NOMO-1 (cell line): ENCODE results near the gene CXCL1.
"Not testable (repeated sequence)": the region's sequence is repeated elsewhere in the genome, so short reads cannot be mapped to it uniquely, and the experiment has no call there.

Source experiments
- DNase-seq, 2 experiments: peaks; one replicate each; lab custom pipeline; 2025; ENCODE audit not compliant: unreplicated experiment in 2 of 2; lab: John Stamatoyannopoulos, UW

CXCL1 gene

DNA sequence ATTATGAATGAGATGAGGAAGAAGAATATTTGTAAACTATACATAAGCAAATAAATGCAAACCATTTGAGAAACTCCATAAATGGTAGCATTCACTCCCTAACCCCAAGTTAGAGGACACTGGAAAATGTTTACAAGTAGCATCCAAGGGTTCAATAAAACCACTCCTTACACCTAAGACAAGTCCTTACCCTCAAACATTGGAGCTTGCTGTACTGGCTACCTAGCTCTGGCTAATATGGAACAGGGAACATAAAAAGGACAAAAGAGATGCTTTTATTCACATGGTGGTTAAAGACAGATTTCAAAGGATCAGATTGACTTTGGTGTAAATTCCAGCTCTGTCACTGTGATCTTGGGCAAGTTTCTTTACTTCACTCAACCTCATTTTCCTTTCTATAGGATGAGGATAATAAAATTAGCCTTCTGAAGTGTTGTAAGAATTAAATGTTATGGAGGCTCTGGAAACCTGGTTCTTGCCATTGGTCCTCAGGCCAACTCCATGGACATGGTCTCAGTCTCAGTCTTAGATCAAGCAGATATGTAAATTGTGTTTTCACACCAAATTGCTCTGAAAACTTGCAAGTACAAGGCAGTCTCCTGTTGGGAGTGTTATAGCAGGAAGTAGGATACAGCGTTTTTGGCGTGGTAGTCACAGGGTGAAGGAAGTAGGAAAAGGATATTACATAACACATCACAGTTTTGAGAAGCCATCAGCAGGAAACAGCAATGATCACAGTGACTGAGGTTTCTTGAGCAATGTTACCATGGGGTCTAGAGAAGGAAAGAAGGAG lies 3.3 kb downstream of the CXCL1 start:
- DNase-seq: peak; percentile 38 to 72

DNA sequence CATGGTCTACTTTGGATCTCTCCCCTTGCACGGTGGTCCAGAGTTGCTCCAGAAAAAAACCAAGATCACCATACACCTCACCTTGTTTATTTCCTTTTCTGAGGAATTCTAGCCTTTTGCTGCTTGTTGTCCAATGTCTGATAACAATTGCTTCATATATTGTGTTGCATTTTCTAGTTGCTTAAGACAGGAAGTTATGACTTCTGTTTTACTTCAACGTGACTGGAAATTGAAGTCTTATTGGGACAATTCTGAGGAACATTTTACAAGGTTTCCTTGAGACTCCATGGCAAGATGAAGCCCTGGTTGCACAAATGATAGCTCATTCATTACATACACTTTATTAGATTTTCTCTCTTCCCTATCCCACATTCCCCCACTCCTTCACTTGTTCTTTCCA lies 5.2 kb downstream of the CXCL1 start:
- DNase-seq: peak in 1 of 2 experiments; percentile 45

DNA sequence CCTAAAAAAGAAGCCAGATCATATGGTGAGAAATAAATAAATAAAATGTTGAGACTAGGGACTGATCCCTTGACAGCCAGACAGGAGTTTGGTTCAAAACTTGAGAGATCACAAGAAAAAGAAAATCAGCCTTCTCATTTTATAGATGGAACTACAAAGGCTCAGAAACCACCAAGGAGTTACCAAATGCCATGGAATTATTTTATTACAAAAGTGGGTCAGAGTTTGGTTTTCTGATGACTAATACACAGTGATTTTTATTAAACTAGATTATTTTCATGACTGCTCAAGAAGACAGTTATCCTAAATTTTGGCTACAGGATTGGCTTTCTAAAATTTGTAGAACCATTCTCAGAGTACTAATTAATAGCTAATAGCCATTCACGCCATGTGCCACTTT lies 6.2 kb downstream of the CXCL1 start:
- DNase-seq: no peak

DNA sequence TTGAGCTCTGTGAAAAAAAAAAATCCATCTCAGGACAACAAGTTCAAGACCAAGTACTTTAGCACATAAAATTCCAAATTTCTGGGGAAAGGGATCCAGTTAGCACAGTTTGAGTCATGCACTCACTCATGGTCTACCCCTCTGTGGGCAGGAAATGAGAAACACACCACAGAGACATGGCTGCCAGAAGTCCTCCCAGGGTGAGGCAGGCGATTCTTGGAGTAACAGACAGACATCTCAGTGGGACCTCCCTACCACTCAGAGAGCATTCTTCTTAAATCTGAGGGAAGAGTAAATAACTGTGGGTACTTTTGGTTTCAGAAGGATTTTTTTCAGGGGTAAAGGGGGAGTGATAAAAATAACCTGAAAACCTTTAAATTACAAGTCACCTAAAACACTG lies 14.1 kb downstream of the CXCL1 start:
- DNase-seq: no peak

DNA sequence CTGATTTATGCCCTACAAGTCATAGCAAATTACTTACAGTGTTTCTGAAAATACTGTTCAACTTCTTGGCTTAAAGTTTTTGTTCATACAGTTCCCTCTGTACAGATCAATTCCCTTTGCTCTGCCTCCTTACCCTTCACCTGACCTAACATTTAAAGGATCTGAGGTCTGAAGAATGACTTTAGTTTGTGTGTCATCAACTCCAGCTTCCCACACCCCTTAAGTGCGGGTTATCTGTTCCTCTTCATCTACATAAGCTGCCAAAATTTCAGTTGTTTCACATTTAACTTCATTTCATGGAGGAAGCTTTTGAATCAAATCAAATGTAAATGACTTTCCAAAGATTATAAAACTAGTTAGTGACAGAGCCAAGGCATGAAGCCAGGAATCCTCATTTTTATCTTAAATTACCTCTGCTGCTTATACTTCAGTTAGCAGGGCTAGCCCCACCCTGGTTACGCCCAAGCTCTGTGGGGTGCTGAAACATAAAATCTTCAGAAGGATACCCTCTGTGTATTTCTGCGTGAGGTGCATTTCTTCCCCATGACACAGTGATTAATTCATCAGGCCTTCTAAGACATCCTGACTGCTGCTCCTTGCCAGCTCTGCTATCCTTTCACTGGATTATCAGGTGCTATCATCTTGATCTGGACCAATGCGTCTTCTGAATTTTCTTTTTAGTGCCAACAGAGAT lies 16.5 kb downstream of the CXCL1 start:
- no peak for DNase-seq

DNA sequence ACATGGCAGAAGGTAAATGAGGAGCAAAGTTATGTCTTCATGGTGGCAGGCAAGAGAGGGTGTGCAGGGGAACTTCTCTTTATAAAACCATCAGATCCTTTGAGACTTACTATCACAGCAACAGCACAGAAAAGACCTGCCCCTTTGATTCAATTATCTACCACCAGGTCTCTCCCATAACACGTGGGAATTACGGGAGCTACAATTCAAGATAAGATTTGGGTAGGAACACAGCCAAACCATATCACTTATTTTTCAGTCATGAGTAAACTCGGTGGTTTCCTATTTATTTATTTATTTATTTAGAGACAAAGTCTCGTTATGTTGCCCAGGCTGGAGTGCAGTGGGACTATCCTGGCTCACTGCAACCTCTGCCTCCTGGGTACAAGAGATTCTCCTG lies 22.1 kb downstream of the CXCL1 start:
- DNase-seq: no peak

DNA sequence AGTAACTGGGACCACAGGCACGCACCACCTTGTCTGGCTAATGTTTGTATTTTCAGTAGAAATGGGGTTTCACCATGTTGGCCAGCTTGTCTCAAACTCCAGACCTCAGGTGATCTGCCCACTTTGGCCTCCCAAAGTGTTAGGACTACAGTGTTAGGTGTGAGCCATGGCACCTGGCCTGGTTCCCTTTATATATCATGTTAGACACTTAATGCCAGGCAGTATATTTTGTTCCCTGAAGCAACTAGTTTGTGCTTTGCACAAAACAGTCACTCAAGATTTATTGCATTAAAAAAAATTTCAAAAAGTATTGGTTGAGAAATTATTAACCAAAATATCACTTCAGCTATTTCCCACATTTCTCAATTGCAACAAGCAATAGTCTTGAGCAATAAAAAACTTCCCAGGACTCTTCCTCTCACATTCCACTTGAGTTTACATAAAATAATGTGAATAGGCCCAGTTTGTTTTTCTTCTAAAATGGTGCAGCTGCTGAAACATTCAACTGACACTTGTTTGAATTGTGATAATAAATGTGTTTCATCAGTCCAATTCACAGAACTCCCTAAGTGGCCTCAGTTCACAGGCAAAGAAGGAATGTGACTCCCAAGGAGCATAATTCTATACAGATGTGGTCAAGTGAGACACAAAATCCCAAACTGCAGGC lies 22.7 kb downstream of the CXCL1 start:
- no peak for DNase-seq

DNA sequence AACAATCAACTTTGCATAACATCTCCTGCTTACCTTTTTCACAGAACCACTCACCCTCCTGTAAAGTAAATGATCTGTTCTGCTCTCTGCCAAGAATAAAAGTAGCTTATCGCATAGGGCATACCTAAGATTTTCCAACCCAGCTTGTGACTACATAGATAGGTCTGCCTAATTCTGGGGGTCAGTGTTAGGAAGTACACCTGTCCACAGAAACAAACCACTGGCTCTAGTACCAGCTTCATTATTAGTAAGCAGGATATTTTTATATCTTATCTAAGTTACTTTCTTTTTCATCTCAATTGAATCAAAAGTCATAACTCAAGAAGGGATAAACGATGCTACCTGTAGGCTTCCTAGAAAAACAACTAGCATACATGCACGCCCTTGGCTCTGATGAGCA lies 23.8 kb downstream of the CXCL1 start:
- DNase-seq: no peak

DNA sequence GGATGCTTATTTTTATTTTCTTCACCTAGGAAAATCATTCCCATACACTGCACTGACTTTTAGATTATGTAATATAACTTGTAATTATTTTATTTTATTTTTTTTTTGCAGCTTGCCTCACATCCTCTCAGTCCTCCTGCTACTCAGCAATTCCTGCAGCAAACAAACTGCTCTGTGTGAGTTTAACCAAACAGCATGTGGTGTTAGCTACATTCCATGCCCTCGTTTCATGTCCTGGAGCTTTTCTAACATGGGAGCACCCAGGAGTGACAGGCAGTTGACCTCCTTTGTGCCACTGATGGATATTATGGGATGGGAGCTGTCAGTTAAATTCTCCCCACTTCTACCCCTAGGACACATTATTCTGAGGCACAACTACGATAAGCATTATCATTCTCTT lies 24.8 kb downstream of the CXCL1 start:
- no peak for DNase-seq

DNA sequence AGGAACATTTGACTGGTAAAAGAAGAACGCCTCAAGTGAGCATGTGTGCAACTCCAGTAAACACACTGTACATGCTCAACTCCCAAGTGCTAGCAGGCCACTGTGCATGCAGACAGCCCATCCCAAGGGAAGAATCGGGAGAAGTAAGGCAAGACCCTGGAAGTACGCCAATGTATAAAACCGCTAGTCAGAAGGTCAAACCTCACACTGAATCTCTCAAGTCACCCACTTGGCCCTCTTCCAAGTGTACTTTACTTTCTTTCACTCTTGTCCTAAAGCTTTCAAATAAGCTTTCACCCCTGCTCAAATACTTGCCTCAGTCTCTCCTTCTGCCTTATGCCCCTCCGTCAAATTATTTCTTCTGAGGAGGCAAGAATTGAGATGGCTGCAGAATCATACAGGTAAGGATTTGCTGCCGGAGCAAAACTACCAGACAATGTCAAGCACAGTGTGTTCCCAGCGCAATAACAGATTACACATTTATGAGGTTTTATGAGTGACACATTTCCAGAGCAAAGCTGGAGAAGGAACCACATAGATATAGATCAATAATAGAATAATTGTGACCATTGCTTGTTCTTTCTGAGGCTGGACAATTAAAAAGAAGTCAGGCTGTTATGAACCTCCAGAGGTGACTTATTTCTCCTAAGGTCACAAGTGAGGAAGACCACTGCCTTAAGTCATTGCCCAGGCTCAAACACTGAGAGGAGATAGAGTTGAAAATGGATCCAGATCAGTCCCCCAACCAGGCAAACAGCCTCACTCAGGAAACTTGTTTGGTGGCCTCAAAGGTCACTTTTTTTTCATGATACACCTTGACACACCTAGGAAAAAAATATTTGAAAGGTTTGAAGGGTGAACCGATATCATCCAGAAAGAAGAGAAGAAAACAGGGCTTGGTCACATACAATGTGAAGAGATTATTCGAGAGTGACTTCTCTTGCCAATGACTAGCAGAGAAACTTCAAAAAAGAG lies 26.3 kb downstream of the CXCL1 start:
- DNase-seq: no peak

DNA sequence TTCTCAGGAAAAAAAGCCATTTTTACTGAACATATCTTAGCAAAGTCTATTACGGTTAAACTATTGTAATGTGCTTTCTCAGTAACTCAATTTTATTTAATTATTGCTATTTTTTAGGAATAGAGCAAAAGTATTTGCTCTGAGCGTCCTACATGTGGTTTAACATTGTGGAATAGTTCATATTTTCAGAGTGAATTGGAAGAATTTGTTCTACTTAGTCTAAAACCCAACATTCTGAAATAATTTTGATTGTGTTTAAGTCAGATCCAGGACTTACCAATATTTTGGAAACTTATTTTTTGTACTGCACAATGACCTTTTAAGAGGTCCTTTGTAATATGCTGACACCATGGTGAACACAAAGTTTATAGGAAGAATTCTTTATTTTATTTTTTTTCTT lies 27.2 kb downstream of the CXCL1 start:
- DNase-seq: no peak

DNA sequence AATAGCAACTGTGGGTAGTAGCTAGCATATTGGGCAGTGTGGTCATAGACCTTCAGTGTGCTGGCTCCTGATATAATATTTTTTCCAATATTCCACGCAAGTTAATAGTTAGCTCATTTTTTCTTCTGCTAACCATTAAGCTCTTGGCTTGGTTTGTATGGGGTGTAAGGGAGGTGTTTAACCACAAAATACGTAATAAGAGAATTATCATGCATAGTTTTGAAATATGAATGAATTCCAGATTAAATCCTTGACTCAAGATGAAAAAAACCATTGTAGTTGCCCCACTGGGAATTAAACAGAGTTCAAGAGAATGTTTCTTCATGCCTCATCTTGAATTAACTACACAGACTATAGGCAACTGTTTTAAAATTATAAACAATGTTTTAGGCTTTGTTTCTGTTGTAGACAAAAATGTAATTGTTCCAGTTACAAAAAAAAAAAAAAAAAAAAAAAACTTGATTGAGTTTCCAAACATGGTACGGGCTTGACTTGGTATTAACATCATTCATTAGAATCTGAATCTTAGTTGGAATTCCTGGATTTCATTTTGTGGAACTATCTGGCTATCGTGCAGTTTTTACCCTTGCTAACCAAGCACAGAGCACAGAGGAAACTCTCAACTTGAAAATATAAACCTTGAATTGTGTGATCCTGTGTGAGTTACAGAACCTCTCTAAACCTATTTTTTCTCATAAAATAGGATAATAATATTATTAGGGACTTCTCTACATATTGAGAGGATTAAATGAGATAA lies 28.4 kb downstream of the CXCL1 start:
- no peak for DNase-seq

DNA sequence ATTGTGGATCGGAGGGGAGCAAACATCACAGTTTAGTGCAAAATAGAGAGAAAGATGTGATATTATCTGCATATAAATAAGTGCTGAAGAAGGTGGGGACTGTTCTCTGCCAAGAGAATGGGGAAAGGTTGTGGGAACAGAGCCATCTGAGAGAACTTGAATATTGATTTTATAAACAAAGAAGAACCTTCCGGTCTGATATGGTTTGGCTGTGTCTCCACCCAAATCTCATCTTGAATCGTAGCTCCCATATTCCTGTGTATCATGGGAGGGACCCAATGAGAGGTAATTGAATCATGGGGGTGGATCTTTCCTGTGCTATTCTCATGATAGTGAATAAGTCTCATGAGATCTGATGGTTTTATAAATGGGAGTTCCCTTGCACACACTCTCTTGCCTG lies 30.1 kb downstream of the CXCL1 start:
- DNase-seq: not testable (repeated sequence)

DNA sequence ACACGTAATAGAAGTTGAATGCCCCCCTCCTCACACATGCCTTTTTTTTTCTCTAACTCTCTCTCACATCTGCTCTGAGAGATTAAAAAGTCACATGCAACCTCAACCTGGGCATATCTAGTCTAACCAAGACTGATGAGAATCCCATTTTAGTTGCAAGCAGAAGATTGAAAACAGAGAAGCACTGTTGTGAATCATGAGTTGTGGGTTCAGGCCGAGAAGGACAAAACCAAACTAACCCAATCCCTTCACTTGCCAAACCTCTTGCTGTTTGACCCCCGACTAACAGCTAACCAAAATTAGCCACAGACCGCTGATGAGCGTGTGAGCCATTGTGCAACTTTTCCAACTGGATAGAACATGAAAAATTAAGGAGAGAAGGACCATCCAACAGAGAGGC lies 31.8 kb downstream of the CXCL1 start:
- no peak for DNase-seq

DNA sequence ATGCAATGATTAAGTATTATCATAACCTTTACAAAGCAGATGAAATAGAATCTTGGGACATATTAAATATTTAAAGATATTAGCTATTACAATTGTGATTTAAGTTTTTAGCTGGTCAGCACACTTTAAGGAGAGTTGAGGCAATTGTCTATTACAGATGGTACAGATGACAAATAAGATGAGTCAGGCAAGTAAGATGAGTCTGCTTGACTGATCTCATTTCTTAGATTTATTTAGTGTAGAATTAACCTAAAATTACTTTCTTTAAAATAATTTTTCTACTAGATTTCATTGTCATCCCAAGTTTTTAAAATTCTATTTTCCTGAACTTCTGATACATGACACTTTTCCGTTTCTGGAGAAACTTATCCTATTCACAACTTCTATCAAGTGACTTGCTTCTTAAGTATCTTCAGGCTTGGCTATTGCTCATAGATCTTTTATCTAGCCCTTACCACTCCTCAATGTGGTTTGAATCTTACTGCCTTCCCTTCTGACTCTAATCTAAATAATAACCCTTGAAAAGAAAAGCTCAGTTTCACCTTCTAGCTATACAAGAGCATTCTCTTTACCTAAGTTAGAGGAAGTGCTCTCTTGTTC lies 32.9 kb downstream of the CXCL1 start:
- DNase-seq: no peak

DNA sequence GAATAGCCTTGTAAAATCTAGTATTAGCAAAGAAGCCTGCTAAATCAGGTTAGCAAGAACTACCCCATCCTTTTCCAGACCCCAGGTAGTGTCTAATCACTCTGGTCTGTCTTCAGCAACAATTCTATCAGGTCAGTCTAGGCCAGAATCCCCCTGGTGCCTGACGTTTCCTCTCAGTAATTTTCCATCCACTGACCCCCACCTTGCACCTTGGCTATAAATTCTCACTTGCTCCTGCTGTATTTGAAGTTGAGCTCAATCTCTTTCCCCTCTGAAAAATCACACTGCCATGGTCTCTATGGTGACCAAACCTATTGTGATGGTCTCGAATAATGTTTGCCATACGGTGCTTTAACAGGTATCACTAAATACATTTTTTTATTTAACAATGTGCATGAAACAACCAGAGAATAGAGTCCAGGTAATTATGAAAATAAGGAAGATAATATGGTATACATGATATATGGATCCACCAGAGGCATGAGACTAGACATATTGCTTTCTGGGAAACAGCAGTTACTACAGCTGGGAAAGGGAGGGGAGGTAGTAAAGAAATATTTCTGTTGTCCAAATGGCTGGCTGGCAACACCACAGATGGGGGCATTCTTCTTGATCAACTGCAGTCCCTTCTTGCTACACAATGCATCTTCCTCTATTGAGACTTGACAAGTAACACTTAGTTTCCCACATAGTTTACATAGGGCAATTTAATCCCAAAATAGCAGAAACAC lies 33.8 kb downstream of the CXCL1 start:
- no peak for DNase-seq

DNA sequence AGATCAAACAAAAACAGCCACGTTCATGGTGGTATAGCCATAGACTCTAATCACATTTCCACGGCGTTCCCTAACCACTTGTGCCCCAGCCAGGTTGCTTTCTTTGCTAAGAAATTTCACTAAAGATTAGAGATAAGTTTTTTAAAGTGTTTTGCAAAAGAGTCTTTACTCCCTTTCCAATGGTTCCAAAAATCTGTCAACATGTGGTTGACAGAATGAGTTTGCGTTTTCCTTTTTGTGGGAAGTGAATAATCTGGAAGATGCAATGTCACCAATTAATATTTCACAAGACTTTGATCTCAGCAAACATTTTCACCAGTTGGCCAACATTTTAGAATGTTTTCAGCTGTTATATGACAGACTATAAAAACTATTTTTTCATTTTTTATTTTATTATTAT lies 35.3 kb downstream of the CXCL1 start:
- no peak for DNase-seq

DNA sequence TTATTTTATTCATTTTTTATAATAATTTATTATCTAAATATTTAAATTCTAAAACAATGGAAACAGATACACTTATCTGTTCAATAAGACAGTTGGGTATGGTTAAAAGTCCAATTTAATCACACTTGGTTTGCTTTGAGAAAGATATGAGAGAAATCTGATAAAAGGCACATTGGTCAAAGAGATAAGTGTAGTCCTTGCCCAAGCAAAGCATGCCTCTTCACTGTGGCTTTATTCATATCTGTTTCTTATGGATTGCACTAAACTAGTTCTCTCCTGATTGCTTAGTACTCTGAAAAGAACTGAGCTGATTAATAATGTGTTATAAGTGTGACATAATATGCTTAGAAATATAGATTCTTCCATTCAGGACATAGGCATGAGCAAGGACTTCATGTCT lies 39.8 kb downstream of the CXCL1 start:
- DNase-seq: no peak

DNA sequence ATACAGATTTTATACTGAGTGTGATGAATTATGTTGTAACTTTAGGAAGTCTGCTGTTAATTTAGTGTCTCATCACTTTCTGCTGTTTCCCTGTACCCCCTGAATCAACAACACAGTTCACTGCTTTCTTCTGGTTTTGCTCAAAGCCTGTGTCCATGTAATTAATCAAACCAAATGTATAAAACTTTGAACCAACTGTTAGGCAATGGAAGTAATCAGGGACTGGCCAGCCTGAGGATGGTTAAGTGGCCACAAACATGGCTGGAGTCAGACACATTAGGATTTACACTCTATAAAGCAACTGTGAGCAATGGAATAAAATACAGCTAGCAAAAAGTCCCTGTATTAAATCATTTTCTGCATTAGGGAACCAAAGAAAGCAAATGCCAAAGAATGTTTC lies 42.6 kb downstream of the CXCL1 start:
- DNase-seq: no peak
